Neural progenitor cell (in vitro differentiated cells): ENCODE results near the gene ZC4H2.

Experiments
- CTCF ChIP-seq: fragments of 200-600 bp; sonication (generic); IDR thresholded peaks from 2 replicates; pipeline ENCODE4 v1.5.1; 2017; ENCODE audit warnings: antibody characterized with exemption, mild to moderate bottlenecking
- EZH2 ChIP-seq: fragments of 200-600 bp; sonication (generic); IDR thresholded peaks from 2 replicates; pipeline ENCODE4 v1.6.1; 2017; ENCODE audit warnings: antibody characterized with exemption, mild to moderate bottlenecking, moderate library complexity

- no peak for TF ChIP-seq CTCF
- no peak for TF ChIP-seq EZH2
Measured at GRCh38 chrX:64908121-64908520, 68.1 kb downstream of the ZC4H2 start.
